A673 (cell line): Measurements from ENCODE around the gene ME3. TPM values are rescaled to one million over a fixed set of nuclear protein-coding genes. Genes with fewer than 3 reads are reported as not detected.
"Not testable (repeated sequence)": the region's sequence is repeated elsewhere in the genome, so short reads cannot be mapped to it uniquely, and the experiment has no call there.

Experiments
- BruUV-seq: library from RNA; stranded (reverse); fragments of 400-500 nt; replicated peaks from 2 replicates; lab custom pipeline; 2021; lab: Mats Ljungman, UMichigan
- CTCF ChIA-PET: fragments of 300-600 bp; sonication (Branson Sonifier 250); formaldehyde crosslinking; loops from one replicate; lab custom pipeline; 2022; ENCODE audit warnings: antibody characterized with exemption; lab: Charles Lee
- POLR2A ChIA-PET: fragments of 300-600 bp; sonication (Branson Sonifier 250); formaldehyde crosslinking; loops from one replicate; lab custom pipeline; 2022; ENCODE audit warnings: antibody characterized with exemption; ENCODE audit not compliant: low non-redundant PET; lab: Charles Lee
- DNase-seq: peaks from one replicate; pipeline ENCODE4 v3.0.0-alpha.2; 2015; ENCODE audit warnings: low spot score
- H3K27ac ChIP-seq: fragments of 200-600 bp; sonication (generic); 2 replicates; pipeline ENCODE4 v1.5.1; 2016; ENCODE audit warnings: mixed run types, low read depth, mild to moderate bottlenecking, mixed read lengths, antibody characterized with exemption, low read length; ENCODE audit not compliant: poor library complexity, severe bottlenecking
- H3K27me3 ChIP-seq: fragments of 200-600 bp; sonication (generic); replicated peaks from 2 replicates; pipeline ENCODE4 v1.6.1; 2017; ENCODE audit warnings: mixed run types, low read depth, mild to moderate bottlenecking, mixed read lengths, antibody characterized with exemption, low read length; ENCODE audit not compliant: insufficient read depth, poor library complexity
- H3K36me3 ChIP-seq: fragments of 200-600 bp; sonication (generic); 2 replicates; pipeline ENCODE4 v1.6.1; 2016; ENCODE audit warnings: mixed run types, mild to moderate bottlenecking, mixed read lengths, antibody characterized with exemption, low read length; ENCODE audit not compliant: insufficient read depth, poor library complexity, severe bottlenecking
- H3K4me1 ChIP-seq: fragments of 200-600 bp; sonication (generic); 2 replicates; pipeline ENCODE4 v1.6.1; 2017; ENCODE audit warnings: mixed run types, mild to moderate bottlenecking, mixed read lengths, antibody characterized with exemption, low read length; ENCODE audit not compliant: insufficient read depth, poor library complexity, severe bottlenecking
- H3K4me3 ChIP-seq: fragments of 200-600 bp; sonication (generic); 2 replicates; pipeline ENCODE4 v1.5.1; 2016; ENCODE audit warnings: low read depth, mixed run types, mild to moderate bottlenecking, mixed read lengths, low read length; ENCODE audit not compliant: poor library complexity, severe bottlenecking
- H3K9me3 ChIP-seq: fragments of 200-600 bp; sonication (generic); 2 replicates; pipeline ENCODE4 v1.6.1; 2016; ENCODE audit warnings: mixed run types, low read depth, mild to moderate bottlenecking, mixed read lengths, antibody characterized with exemption, low read length; ENCODE audit not compliant: poor library complexity, severe bottlenecking
- CTCF ChIP-seq: fragments of 300-800, 200-600 bp; sonication (generic); conservative IDR thresholded peaks from 2 replicates; pipeline ENCODE4 v1.5.1; 2017; ENCODE audit warnings: low read depth, mild to moderate bottlenecking, antibody characterized with exemption, low read length, moderate library complexity, mixed read lengths
- EZH2 ChIP-seq: fragments of 200-600 bp; sonication (generic); IDR thresholded peaks from 2 replicates; pipeline ENCODE4 v1.6.1; 2017; ENCODE audit warnings: borderline replicate concordance, low read depth, mild to moderate bottlenecking, mixed read lengths, antibody characterized with exemption, low read length; ENCODE audit not compliant: poor library complexity, severe bottlenecking
- intact Hi-C: fragments of 100-400 bp; cut with micrococcal nuclease; formaldehyde crosslinking; loops from one replicate; pipeline ENCODE4 v1.10.0; 2022; ENCODE audit not compliant: unreplicated experiment
- total RNA-seq: library from RNA; stranded (reverse); gene quantifications from 2 replicates; pipeline ENCODE4 v1.2.3, GENCODE V29; 2021

Gene ME3
- total RNA-seq, 1 experiment from 2014 or later = 7.6 TPM

- TF ChIP-seq EZH2 = no peak
- no peak for TF ChIP-seq CTCF
- ChIA-PET POLR2A (no interaction called here), CTCF (no interaction called here)
- Histone ChIP-seq H3K27ac (no peak overlapping the region), H3K4me3 (no peak overlapping the region), H3K9me3 (no peaks in the 10 kb centered on the region), H3K36me3 (no peaks in the 10 kb centered on the region), H3K27me3 (no peaks in the 10 kb centered on the region), H3K4me1 (no peaks in the 10 kb centered on the region)
- no TSS peak for BruUV-seq
- intact Hi-C loops = no loop called here
- DNase-seq = no peak
Measured at GRCh38 chr11:86620891-86621521, 51.4 kb downstream of the ME3 start.

DNA sequence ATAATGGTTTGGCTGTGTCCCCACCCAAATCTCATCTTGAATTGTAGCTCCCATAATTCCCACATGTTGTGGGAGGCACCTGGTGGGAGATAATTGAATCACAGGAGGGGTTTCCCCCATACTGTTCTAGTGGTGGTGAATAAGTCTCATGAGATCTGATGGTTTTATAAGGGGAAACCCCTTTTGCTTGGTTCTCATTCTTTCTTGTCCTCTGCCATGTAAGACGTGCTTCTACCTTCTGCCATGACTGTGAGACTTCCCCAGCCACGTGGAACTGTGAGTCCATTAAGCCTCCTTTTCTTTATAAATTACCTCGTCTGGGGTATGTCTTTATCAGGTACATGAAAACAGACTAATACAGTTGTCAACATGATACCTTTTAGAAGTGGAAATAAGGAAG lies 53.0 kb downstream of the ME3 start:
- H3K27me3 ChIP-seq, H3K4me1 ChIP-seq, POLR2A ChIA-PET, H3K36me3 ChIP-seq, CTCF ChIA-PET, DNase-seq, H3K9me3 ChIP-seq, BruUV-seq, H3K4me3 ChIP-seq, intact Hi-C loops, H3K27ac ChIP-seq: not testable (repeated sequence)

DNA sequence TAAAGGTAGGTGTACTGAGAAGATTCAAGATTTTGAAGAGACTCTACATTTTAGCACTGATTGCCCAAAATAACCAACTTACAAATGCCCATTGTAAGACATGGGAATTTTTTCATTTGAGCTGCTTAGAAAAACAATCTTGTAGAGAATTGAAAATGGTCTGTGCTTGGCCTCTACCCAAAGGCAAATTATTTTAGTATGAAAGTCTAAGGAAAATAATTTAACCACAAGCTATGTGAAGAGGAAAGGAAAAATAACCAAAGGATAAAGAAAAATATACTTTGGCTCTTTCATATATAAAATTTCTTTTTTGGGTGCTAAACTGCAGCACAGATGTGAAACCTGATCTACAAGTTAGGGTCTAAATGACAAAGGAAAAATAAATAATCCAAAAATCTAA lies 54.9 kb downstream of the ME3 start:
- TF ChIP-seq CTCF = no peak
- no peak for TF ChIP-seq EZH2
- ChIA-PET POLR2A (no interaction called here), CTCF (no interaction called here)
- intact Hi-C loops = no loop called here
- no peak for DNase-seq
- no peaks in the 10 kb centered on the region for H3K9me3 ChIP-seq
- no peaks in the 10 kb centered on the region for H3K4me1 ChIP-seq
- no peaks in the 10 kb centered on the region for H3K27me3 ChIP-seq
- BruUV-seq = no TSS peak
- H3K27ac ChIP-seq = no peak overlapping the region
- H3K4me3 ChIP-seq = no peak overlapping the region
- no peaks in the 10 kb centered on the region for H3K36me3 ChIP-seq

- no peak for DNase-seq
- CTCF ChIA-PET = no interaction called here
- POLR2A ChIA-PET = interaction anchor here (0.6 kb wide), 1 partner anchor 251 kb away, joined by 3 read pairs; no protein-coding TSS in a partner anchor
- no TSS peak for BruUV-seq
- no peaks in the 10 kb centered on the region for H3K36me3 ChIP-seq
- H3K27me3 ChIP-seq = no peaks in the 10 kb centered on the region
- H3K4me1 ChIP-seq = no peaks in the 10 kb centered on the region
- no peak overlapping the region for H3K4me3 ChIP-seq
- H3K27ac ChIP-seq = no peak overlapping the region
- H3K9me3 ChIP-seq = no peaks in the 10 kb centered on the region
- intact Hi-C loops = no loop called here
- TF ChIP-seq EZH2 (no peak), CTCF (no peak)
Measured at GRCh38 chr11:86615487-86615886, 56.9 kb downstream of the ME3 start.
